HG02623 (cell line): ENCODE measurements around the gene TOP1.
"Not testable (repeated sequence)": the region's sequence is repeated elsewhere in the genome, so short reads cannot be mapped to it uniquely, and the experiment has no call there.

Experiments used
- ATAC-seq: cut with Tn5 transposase; IDR thresholded peaks from one replicate; pipeline ENCODE4 v1.9.1; 2021; ENCODE audit warnings: moderate library complexity; ENCODE audit not compliant: unreplicated experiment

Gene TOP1

DNA sequence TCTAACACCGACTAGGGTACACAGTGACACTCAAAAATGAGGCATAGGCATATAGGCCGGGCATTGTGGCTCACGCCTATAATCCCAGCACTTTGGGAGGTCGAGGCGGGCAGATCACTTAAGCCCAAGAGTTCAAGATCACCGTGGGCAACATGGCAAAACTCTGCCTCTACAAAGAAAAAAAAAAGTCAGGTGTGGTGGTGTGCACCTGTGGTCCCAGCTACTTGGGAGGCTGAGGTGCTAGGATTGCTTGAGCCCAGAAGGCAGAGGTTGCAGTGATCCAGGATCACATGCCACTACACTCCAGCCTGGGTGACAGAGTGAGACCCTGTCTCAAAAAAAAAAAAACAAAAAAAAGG is 24.7 kb upstream of the TOP1 start:
- not testable (repeated sequence) for ATAC-seq

DNA sequence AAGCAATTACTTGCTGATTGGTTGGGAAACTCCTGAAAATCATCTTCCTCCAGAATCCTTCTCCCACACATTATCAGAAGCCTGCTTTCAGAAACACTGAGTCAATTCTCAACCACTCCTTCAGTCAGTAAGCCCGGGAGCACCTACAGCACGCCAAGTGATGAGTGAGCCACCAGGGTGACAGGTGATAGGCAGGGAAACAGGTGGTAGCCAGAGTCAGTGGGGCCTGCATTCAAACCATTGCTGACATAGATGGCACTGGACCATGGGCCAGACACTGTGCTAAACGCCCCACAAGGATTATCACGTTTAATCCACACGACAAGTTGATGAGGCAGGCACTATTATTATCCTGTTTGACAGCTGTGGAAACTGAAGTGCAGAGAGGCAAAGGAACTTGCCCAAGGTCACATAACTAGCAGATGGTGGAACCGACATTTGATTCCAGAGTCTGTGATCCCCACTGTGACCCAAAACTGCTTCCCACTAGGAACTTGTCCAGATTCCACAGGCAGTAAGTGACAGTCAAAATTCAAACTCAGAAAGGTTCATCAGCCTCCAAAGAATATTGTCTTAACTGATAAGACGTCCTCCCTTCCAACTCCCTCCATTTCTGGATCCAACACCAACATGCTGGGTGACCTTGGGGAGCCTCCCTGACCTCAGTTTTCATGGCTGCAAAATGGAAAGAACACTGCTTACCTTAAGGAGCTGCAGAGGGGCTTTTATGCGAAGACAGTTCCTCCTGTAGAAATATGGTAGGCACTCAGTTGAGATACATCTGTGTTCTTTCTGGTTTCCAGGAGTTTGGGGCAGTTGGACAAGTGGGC is 23.9 kb upstream of the TOP1 start:
- no peak for ATAC-seq

DNA sequence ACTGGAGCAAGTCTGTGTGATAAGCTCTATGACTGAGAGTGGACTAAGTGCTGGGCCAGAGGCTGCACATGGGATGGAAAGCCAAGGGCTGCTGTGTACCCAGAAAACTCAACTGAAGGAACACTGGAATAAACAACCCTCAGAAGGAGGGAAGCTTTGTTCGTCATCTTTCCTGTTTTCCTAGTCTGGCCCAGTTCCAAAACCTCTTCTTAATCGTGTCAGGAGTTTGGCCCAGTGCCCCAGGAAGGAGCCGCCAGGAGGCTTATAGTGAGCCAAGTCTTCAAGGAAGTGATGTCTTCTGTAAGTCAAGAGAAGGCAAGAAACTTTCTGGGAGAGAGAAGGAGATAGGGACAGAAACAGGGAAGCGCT is 23.3 kb upstream of the TOP1 start:
- ATAC-seq: no peak

DNA sequence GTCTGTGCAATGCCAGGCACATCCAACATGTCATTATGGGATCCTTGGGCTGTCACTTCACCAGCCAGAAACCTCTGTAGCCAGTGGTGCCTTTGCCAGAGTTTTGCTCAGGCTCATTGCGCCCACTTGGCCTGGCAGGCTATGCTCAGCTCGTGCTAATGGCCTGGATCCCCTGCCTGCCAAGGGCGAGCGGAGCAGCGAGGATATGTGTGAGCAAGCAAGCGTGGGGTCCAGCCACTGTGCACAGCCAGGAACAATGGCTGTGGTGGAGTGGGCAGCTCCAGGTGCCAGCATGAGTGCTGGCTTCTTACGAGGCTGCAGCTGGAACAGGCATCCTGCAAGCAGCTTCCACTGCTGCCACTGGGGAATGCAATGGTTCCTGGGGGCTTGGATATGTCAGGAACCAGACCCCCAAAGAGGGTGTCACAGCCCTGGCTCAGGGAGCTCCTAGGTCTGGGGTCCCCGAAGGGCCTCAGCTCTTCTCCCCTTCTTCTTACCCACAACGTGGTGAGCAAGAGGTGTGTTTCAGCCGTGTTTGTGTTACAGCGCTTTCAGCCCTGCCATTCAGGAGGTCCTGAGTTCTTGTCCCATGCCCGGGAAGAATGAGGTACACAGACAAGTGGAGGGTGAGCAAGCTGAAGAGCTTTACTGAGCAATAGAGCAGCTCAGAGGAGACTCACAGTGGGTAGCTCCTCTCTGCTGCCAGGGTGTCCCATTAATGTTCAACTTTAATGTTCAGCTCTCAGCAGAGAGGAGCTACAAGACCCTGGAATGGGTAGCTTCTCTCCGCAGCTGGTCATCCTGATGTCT is 22.3 kb upstream of the TOP1 start:
- ATAC-seq: no peak

DNA sequence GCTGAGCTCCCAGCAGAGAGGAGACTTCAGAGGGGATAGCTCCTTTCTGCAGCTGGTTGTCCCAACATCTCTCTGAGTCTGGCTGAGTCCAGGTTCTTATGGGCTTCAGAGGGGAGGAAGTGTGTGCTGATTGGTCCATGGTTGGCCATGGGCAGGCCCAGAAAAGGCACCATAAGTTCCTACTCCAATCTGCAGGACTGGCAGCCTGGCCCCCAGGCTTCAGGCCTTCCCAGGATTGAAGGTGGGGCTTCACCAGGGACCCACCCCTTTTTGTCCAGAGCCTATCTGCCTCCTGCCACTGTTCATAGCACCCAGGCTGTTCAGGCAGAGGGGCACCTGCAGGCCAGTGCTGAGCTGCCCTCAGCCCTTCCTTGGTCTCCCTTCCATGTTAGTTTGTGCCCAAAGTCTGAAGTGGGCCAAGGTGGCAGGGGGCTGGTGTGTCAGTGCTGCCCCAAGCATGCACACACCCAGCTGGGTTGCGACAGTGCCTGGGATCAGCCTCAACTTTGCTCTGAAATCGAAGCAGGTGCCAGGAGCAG is 21.6 kb upstream of the TOP1 start:
- ATAC-seq: no peak

DNA sequence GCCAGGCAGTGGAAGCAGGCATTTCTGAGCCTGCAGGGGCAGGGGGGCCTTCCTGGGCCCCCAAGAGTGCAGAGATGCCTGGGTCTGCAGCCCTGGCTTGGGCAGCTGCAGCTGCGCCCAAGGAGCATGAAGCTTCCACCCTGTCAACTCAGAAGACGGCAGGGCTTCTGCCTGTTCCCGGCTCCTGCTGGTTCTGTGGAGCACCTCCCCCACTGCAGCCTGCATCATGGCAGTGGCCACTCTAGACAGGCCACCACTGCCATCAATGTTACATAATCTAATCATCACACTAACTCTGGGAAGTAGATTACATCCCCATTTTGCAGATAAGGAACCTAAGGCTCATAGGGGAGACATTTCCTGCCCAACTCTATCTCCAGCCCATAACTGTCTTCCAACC is 21.1 kb upstream of the TOP1 start:
- ATAC-seq: no peak

DNA sequence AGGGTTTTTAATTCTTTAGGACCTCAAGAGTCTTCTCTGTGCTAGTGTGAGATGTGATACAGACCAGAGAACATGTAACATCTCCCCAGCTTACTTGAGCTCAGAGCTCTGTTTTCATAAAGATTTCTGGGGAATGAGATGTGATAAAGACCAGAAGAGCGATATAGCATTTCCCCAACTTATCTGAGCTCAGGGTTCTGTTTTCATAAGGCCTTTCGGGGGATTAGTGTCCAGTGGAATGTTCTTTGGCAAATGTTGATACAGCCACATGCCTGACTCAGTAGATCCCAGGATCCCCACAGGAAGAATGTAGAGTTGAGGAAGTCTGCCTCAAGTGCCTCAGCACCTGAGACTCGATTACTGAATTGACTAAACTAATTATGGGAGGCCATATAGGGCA is 18.7 kb upstream of the TOP1 start:
- no peak for ATAC-seq

DNA sequence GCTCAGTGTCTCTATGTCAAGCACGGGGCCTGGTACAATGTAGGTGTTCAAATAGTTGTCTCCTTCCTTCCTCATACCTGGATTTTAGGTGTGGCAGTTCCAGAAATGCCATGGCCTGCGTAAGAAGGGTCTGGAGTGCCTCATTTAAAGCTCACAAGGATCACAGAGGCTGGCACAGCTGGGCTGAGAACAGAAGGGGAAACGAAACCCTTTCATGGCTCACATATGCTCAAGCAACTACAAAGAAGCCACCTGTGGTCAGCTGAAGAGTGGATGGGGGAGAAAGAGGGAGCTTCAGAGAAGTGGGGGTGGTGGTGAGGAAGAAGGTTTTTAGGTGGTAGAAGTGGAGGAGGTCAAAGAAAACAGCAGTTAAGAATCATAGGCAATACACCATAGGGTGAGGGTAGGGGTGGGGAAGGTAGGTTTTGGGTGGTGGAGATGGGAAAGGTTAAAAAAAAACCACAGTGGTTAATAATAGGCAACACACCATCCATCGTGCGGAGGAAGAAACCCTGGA is 17.0 kb upstream of the TOP1 start:
- ATAC-seq: peak; percentile 91

DNA sequence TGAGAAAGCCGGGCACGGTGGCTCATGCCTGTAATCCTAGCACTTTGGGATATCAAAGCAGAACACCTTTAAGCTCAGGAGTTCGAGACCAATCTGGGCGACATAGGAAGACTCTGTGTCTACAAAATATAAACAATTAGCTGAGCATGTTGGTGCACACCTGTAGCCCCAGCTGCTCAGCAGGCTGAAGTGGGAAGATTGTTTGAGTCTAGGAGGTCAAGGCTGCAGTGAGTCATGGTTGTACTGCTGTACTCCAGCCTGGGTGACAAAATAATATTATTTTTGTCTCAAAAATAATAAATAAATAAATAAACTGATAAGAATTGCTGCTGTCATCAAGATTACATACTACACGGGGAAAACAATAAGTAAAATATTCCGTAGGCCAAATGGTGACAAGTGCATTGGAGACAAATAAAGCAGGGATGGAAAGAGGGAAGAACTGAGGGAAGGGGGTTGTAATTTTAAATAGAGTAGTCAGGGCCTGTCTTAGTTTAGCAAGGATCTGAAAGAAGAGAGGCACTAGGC is 14.0 kb upstream of the TOP1 start:
- no peak for ATAC-seq

DNA sequence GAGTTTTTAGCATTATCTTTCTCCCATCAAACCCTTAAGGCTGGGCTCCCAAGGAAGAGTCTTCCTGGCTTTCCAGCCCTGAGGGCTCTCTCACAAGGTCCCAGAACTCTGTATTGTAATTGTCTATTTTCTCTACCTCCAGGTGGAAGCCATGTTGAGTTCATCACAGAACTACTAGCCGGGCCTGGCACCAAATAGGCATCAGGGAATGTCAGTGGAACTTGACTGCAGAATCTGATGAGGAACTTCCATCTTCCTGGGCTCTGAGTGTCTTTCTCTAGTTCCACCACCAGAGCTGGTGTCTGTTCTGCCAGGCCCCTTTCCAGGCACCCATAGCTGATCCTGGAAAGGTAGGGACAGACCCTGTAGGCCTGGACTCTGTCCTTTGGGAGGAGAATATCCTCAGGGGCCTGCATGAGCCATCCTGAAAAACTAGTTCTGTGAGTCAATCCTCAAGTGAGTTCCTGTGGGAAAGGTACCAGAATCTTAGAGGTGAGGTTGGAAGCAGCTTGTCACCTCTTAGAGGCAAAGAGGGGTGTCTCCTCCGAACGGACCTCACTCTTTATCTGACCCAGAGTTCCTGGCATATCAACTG is 11.1 kb upstream of the TOP1 start:
- no peak for ATAC-seq

DNA sequence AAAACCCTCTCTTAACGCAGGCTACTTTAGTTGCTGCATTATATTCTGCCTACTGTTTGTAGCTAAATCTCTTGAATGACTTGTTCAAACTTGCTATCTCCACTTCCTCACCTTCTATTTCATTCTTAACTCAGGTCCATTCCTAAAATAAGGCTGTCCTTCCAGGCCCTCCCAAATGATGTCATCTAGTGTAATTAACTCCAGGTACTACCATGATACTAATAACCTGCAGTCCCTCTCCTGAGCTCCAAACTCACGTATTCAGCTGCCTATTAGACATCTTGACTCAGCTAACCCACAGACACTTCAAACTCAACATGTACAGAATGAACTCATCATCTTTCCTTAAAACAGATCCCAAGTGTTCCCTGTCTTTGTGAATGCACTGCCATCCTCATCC is 10.5 kb upstream of the TOP1 start:
- ATAC-seq: no peak

DNA sequence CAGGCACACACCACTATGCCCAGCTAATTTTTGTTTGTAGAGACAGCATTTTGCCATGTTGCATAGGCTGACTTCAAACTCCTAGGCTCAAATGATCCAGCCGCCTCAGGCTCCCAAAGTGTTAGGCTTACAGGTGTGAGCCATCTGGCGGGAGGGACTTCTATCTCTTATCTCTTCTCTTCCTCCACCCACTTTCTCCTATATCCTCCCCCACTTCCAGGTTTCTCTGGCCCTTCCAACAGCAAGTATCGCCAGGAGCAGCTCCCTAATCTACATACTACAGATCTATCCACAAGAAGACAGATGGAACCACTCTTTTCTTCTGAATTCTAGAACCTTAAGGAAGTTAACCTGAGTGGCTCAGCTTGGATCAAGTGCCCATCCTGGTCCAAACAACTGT is 5.1 kb upstream of the TOP1 start:
- ATAC-seq: no peak

DNA sequence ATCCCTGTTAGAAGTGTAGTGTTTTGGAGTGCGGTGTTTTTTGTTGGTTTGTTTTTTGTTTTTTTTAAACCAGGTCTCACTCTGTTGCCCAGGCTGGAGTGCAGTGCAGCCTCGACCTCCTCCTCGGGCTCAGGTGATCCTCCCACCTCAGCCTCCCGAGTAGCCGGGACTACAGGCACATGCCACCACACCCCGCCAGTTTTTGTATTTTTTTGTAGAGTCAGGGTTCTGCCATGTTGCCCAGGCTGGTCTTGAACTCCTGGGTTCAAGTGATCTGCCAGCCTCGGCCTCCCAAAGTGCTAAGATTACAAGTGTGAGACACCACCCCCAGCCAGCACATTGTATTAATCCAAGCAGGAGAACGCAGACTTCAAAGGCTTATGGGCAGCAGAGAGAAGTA is 1.3 kb upstream of the TOP1 start:
- ATAC-seq: no peak

DNA sequence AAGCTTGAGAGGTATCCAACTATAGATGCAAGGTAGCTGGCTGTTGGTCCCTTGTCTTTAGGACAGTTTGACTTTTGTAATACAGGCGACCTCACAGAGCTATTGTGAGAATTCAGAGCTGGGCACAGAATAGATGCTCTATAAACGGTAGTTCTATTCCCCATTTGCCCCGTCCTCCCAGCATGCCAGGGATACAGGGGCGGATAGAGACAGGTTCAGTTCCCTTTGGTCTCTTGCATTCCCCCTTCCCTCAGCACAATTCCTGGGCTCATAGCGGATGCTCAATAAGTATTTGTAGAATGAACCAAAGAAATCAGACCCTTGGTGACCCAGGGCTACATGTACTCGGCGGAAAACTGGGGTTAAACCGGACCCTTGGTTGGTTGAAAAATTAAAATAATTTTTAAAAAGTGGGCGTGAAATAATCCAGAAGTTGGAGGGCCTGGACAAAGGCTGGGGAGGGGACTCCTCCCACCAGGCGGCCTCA is 707 bp upstream of the TOP1 start:
- ATAC-seq: no peak

DNA sequence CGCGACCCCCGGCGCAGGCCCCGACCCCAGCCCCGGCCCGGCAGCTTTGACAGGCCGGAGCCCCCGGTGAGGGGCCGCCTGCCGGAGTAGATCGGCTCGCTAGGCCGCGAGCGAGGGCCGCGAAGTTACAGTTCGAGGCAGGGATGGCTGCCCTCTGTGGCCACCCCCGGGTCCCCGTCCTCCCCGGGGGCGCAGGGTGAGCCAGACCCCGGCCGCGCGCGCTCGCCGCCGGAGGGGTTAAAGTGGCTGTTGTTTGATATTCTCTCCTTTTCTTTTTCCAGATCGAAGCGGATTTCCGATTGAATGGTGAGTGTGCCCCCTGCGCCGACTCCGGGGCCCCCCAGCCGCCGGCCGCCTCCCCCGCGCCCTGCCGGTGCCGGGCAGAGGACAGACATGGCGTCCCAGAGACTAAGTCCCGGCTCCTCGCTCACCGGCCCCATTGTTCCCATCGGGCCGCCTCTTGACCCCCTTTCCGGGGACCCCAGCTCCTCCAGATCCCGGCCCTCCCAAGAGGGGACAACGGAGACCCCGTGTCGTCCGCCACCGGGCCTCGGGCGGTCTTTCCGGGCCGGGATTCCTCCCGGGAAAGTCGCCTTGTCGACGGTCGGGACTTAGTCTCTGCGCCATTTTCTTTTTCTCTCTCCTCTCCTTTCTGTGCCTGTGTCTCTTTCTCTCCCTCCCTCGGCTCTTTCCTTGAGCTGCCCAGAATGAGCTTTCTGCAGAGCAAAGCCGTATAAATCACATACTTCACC is 704 bp downstream of the TOP1 start:
- no peak for ATAC-seq

DNA sequence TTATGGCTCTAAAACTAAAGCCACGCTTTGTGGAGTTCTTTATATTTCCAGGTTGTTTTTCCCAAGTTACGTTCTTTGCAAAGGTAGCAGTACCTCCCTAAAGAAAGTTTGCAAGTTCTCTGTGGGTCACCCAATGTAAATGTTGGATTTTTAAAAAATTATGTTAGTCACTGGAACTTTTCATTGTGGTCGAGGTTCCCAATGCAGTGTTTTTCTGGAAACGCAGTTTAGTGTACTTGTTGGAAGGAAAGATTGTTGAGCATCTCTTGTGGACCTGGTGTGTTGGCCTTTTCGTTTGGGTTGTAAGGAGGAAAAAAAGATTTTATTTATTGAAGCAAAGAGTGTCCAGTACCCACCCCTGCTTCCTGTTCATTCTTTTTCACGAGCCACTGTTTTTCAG is 1.4 kb downstream of the TOP1 start:
- no peak for ATAC-seq

DNA sequence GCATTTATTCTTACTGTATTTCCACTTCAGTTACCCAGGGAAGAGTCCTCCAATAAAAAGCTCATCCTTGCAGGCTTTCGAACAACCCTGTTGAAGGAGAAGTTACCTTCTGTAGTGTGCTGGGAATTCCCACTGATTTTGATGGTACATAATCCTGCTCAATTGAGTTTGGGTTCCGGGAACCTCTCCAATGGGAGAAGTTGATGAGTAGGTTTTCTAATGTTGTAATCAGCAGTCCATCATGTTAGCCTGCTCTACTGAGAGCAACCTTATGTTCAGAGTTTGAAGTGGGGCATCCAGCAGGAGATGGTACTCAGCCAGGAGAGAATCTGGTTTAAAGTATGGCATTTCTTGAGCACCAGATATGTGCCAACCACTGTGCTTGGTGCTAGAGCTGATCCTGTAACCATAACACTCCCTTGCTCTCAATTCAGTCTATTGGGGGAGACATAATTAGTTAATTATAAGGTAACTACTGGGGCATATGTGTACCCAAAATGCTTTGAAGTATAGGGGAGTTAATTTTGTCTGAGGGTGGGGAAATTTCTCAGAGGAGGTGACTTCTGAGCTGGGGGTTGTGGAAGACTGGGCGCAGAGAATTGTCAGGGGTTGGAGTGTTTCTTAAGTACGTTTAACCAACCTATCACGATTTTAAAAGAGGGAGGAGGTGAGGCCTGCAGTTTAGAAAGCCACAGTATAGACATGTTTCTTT is 2.1 kb downstream of the TOP1 start:
- no peak for ATAC-seq

DNA sequence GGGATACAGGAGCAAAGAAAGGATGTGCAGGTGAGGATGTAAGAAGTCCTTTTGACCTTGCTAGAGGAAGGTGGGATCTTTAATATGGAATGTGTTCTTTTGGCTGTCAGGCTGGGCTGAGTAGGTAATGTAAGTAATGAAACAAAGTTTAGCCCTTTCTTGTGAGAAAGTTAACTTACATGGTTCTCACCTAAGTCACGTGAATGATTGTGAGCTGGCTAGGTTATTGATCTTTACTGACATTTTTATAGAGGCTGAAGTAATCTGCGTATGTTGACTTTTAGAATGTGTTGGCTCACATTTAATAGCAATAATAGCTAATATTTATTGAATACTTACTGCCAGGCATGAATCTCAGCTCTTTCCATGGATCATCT is 2.6 kb downstream of the TOP1 start:
- ATAC-seq: no peak

DNA sequence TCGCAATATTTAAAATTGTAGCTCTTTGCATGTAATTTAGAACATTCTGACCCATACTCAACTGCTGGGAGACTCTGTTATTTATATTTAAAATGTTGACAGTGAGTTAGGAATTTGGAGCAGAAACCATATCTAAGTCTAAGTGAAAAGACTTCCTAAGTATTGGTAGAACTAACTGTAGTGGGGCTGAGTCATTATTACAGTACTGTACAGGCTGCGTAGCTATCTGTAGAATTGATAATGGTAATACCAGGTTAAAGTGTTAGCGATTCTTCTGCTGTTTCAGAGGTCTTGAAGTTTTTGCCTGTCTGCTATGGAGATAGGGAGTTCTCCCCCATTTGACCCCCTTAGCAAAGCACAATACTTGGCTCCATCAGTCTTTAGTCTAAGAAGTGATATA is 3.6 kb downstream of the TOP1 start:
- no peak for ATAC-seq

DNA sequence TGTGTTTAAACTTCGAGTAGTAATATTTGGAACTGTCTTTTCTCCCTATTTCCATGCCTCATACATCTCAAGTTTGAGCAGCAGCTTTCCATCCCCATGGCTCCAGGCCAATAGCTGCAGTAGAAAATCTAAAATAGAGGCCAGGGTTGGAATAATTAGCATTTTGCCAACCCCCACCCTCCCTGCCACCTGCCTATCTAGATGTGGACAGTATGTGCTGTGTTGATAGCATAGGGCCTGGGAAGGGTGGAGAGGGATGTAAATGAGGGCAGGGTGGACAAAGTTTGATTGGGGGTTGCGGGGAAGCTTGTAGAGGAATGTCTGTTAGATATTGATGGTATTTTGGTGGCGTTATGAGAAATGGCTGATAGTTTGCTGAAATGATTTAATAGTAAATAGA is 5.6 kb downstream of the TOP1 start:
- ATAC-seq: no peak
